GM19438 (cell line): Measurements from ENCODE around the gene ANKUB1.

Source experiments
- ATAC-seq: cut with Tn5 transposase; IDR thresholded peaks from one replicate; pipeline ENCODE4 v1.9.1; 2021; ENCODE audit warnings: low read depth; ENCODE audit not compliant: unreplicated experiment

ANKUB1 gene

DNA sequence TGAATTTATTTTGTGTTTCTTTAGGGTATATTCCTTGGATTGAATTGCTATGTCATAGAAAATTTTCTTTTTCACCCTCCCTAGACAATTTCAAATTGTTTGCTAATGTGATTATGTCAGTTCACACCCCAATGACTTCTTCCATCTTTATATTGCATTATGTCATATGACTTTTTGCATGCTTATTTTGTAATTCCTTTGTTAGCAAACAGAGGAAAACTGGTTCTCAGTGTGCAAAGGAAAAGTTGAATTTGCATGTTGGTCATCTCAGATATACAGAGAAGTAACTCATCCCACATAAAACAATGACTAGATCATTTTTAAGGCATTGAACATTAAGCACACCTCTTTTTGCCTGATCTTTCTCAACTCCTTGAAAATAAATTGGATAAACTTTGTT, 17.3 kb upstream of the ANKUB1 start:
- no peak for ATAC-seq

DNA sequence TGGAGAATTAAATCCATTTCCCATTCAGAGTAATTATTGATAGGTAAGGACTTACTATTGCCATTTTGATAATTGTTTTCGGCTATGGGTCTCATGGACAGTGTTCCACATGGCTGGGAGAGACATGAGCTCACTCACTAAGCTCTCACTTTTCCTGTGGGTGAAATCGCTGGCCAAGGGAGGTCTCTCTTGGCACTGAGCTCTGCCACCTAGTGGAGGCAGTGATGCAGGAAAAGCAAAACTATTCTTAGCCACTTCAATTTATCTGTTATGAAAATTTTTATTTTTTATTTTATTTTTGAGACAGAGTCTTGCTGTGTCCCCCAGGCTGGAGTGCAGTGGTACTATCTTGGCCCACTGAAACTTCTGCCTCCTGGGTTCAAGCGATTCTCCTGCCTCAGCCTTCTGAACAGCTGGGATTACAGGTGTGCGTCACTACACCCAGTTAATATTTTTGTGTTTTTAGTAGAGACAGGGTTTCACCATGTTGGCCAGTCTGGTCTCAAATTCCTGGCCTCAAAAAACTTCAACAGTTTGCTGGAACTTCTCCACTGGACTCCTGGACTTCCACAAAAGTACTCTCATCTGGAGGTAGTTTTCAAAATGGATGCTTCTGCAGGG, 16.0 kb upstream of the ANKUB1 start:
- ATAC-seq, result no peak

DNA sequence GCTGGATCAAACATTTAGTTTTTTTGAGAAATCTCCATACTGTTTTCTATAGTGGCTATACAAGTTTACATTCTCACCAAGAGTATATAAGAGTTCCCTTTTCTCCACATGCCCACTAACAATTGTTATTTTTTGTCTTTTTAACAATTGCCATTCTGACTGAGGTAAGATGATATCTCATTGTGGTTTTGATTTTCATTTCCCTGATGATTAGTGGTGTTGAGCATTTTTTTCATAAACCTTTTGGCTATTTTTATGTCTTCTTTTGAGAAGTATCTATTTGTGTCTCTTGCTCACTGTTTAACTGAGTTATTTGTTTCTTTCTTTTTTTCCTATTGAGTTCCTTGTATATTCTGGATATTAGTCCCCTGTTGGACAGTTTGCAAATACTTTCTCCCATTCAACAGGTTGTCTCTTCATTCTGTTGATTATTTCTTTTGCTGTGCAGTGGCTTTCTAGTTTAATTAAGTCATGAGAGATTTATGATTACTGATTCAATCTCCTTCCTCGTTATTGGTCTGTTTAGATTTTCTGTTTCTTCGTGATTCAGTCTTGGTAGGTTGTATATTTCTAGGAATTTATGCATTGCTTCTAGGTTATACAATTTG, 13.9 kb upstream of the ANKUB1 start:
- no peak for ATAC-seq

DNA sequence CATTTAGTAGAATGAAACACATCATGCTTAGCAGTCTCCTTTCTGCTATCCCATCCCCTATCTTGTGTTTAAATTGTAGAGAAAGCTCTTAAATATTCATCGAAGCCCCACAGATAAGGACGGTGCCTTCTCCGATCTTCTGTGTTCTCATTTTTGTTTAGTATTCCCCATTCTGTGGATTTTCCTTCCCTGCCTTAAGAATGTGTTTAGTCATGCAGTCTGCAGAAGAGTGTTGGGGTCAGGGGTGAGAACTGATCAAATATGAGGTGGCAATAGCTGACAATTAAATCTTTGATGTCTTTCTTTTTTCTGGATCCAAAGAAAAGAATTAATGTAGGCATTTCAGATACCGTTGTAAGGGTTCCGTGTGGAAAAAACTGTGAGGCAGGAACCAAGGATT, 9.3 kb upstream of the ANKUB1 start:
- no peak for ATAC-seq

DNA sequence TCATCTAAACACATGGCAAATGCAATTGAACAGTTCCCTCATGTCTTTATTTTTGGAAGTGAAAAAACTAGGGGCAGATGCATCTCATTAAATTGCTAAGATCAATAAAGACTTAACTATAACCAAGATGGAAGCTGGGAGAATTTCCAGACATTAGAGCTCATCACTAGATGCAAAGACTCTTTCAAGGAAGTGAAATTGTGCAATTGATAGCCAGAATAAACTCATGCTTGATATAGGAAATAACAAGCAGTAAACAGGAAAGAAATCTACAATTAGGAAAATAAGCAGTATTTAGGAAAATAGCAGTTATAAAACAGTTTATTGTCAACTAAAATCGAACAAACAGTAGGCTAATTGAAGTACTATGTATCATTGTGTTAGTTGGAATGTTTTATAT, 8.8 kb upstream of the ANKUB1 start:
- no peak for ATAC-seq

DNA sequence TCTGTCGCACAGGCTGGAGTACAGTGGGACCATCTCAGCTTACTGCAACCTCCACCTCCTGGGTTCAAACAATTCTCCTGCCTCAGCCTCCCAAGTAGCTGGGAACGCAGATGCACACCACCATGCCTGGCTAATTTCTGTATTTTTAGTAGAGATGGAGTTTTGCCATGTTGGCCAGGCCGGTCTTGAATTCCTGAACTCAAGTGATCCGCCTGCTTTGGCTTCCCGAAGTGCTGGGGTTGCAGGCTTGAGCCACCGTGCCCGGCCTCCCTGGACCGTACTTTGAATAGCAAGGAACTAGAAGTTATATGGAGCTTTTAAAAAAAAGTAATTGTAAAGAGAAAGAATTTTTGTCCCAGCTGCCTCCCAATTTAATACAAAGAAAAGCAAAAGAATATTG, 8.3 kb upstream of the ANKUB1 start:
- no peak for ATAC-seq

DNA sequence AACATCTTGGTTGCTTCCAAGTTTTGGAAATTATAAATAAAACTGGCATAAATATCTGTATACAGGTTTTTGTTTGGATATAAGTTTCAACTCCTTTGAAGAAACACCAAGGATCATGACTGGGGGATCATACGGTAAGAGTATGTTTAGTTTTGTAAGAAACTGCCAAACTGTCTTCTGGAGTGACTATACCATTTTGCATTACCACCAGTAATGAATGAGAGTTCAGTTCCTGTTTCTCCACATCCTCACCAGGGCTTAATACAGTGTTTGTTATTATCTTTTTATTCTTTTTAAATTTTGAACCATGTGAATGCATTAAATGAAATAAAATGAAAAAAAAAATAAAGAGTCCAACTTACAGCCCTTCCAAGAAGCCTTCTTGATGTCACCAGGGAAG, 3.7 kb upstream of the ANKUB1 start:
- no peak for ATAC-seq

DNA sequence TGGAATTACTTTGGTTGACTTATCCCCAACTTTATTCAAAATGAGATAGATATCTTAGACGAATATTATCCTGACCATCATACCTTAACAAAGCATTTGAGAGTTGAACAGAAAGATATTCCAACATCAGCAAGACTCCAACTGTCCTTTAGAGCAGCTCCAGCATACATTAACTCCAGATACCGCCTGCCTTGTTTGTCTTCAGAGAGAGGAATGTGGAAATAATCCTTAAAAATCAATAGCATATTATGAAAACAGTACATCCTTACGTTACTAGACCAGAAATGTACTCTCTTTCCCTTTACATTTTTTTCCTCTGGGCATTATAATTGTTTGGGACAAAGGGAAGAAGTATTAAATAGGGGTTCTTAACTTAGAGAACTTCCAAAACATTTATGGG, 1.7 kb downstream of the ANKUB1 start:
- ATAC-seq, result no peak

DNA sequence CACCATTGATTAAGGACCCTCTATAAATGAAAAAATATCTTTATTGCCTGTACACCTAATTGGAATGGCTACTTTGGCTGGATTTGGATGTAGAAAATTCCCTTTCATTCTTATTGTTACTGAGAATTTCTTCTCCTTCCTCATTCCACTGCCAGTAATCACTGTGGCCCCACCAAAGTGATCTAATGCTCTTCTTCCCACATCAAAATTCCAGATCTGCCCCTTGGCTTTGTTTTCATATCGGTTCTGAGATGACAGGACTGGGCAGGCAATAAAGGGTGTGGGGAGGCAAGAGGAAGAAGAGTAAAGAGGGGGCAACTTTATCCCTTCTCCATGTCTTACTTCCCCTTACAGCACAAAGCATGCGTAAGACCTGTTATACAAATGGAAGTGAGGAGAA, 2.1 kb downstream of the ANKUB1 start:
- no peak for ATAC-seq

DNA sequence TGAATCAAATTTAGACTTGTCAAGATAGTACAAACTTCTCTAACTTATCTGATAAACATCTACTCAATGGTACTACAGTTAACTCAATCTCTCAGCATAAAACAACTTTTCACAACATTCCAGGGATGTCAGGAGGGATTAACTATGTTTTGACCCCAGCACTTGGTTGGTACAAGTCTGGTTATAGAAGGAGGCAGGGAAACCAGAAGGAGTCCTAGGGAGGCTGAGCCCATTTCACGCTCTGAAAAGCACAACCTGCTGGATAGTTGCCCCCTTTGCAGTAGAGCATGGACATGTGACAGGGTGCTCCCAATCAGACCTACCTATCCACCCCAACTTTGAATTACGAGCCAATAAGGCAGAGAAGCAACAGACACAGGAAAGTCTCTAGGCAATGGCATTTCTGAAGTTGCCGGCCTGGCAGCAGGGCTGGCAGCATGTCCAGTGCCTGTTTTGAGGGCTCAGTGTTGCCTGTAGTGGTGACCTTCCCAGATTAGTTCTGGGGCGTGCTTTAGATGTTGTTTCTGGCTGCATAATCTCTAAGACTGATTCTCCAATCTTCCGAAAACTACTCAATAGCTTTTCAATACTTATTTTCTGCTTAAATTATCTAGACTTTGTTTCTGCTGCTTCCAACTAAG, 8.2 kb downstream of the ANKUB1 start:
- no peak for ATAC-seq

DNA sequence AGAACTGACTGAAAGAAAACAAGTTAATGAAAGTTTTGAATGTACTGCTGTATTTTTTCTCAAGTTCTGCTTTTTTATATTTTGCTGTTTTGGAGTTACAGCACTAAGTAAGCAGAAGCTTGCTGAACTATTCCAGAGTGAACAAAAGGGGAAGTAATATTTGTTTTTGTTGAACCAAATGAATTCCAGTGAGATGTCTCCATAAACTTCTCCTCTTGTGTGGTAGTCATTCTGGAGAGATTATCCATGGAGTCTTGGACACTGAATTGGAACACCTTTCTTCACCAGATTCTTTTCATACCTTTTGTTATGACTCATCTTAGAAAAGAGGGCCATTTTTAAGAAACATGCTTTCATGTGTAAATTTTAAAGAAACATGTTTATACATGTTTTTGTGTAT, 8.8 kb downstream of the ANKUB1 start:
- ATAC-seq, result no peak

DNA sequence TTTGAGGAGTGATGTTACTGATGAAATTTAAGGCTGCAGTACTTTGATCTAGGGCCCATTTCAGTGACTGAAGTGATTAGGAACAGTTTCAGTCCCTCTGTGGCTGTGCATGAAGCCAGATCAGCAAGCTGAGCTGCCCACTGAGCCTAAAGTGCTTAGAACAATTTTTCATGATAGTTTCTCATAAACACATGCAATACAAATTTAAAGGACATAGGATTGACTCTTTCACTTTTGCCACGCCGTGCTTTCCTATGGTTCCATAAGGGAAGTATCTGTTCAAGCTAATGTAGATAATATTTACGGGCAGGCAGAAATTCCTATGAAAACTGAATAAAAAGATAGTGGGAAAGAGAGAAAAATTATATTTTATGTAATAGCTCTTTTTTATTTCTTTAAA, 10.6 kb downstream of the ANKUB1 start:
- no peak for ATAC-seq

DNA sequence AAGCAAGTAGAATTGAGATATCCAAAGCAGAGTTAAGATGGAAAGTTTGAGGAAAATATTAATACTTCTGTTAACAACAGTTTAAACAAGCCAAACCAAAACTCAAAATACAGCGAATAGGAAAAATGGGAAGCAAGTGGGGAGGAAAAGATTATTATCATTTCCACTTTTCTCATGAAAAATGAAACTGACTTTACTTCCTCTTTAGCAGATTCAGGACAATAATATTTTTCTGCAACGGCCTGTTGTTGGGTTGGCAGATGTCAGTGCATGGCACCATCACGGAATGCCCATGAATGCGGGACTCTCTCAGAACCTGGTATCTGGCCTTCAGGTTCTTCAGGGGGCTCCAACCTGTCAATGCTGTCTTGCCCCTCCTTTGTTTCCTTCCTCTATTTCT, 11.1 kb downstream of the ANKUB1 start:
- no peak for ATAC-seq

DNA sequence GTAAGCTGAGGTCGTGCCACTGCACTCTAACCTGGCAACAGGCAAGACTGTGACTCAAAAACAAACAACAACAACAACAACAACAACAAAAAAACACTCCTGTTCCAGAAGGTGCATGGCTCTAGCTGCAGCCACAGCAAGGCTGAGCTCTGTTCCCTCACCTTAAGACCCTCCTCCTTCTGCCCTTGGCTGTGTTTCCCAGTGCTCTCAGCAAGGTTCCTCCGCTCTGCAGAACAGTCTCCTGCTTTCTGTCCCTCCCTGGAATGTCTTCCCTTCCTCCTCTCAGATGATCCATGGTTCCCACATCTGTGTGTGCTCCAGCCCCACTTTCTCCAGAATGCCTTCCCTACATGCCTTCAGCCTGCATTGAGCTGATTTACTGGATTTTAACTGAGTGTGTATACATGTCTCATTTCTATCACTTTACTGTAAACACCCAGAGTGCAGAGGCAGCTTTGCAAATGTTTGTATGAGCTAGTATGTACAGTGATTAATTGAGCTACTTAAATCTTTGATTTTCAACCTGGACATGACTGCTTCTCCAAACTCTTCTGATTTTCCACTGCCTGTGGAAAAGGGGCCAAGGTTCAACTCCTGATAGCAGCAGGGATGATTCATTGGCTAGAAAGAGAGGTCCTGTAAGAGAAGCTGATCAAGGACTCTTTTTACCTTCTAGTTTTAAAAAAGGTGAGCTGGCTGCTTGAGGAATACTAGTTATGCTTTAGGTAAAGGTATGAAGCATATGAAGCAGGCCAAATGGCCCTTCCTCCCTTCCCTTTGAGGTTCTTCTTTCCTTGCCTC, 14.7 kb downstream of the ANKUB1 start:
- ATAC-seq, result no peak

DNA sequence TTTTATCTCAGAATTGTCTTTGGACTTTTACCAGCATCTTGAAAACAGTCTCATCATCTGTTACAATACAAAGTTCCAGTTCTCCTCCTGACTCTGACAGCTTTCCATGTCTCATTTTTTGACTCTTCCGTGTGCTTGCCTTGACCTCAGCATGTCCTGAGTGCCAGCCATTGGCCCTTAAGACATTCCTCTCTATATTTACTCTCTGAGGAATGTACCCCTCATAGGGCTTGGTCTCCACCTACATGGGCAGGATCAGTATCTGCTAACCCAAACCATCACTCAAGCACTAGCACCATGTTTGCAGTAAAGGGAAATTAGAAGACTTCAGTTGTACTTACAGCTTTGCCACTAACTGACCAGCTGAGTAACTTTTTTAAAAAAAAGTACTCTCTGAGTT, 16.2 kb downstream of the ANKUB1 start:
- no peak for ATAC-seq

DNA sequence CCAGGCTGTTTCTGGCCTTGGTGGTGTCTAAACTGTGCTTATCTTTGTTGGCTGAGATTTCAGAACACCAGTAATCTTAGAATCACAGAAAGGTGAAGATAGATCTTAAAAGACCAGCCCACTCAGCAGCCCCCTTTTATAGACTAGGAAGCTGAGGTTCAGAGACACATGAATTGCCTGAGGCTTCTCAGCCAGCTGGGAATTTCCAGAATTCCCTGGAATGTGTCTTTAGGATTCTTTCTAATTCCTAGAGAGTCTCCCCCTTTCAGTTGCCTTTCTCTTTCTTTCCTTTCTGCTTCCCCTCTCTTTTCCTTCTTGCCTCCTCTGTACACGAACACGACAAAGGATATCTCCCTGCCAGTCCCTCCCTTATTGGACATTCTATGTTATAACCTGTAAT, 19.5 kb downstream of the ANKUB1 start:
- no peak for ATAC-seq

DNA sequence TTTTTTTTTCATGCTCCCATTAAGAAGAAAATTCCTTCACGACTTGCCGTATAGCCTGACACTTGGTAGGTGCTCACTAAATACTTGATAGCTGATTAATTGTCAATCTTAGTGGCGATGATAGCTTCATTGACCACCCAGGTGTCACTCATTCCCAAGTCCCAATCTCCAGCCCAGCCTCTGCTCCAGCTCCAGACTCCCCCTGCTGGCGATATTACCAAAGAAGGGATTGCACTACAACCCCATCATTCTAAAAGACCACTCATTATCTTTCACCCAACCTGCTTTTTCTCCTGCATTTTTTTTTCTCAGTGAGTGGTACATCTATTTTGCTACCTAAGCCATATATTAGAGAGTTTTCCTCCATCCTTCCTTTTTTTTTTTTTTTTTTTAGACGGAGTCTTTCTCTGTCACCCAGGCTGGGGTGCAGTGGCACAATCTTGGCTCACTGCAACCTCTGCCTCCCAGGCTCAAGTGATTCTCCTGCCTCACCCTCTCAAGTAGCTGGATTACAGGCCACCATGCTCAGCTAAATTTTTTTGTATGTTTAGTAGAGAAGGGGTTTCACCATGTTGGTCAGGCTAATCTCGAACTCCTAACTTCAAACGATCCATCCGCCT, 20.6 kb downstream of the ANKUB1 start:
- no peak for ATAC-seq

DNA sequence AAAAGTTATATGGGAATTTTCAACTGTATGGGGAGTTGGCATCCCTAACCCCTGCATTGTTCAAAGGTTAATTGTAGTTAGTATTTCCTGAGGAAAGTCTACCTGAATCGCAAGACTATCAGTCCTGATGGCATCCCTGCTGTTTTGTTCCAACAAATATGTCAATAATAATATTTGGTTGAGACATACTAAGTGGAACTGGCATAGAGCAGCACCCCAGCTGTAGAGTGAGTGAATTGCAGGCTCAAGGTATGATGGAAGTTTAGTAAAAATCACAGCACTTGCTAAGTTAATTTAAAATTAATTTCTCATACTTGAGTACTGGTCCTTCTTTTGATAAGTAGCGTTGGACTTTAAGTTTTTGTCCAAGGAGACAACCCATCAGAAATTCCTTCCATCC, 22.1 kb downstream of the ANKUB1 start:
- ATAC-seq, result no peak

DNA sequence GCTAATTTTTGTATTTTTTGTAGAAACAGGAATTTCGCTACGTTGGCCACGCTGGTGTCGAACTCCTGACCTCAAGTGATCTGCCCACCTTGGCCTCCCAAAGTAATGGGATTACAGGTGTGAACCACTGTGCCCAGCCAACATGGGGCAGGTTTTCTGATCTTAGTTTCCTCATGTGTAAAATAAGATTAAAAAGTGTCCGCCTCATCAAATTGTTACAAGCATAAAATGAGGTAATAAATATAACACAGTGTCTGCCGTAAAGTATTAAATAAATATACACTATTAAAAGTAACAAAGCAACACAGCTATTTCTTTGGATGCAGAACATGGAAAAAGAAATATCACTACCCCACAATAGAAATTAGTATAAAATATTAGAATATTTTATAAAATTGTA, 23.6 kb downstream of the ANKUB1 start:
- ATAC-seq, result no peak

DNA sequence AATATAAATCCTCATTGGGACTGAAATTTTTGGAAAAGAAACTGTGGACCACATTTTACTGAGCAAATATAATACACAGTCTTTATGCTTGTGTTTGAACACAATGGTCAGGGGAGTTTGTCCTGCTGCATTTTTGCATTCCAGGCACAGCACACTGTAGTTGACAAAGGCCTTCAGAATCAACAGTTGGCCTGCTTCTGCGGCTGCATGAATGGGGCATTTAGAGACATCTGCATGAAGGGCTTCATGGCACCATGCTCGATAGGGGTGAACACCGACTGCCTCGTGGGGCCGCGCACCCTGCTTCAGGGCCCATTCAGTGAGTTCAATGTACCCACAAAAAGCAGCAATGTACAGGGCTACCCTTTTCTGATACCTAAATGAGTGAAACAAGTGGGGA, 24.6 kb downstream of the ANKUB1 start:
- ATAC-seq, result no peak

DNA sequence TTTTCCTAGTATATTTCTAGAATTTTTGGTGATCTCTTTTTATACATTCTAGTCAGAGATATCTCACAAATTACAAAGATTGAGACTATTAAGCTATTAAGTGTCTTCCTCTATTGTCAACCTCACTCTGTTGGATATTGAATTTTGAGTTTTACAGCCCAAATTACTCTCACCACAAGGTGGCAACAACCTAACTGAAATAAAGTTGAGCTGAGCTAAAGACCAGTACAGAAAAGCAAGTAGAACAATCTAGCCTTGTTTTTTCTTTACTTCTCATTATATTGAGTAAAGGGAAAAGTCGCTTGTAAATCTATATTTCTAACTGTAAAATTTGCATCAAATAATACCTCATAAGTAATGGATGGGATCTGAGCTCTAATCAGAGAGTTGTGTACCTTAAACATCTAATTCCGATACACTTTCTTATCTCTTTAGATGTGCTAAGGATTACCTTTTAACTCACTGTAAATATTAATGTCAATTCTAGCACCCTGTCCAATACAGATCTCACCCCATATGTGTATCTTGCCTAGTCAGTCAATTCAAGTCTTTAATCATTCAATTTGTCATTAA, 26.5 kb downstream of the ANKUB1 start:
- ATAC-seq, result no peak
